IMR-90 (cell line): ENCODE results near the gene DOCK1. TPM values are rescaled to one million over a fixed set of nuclear protein-coding genes. Genes with fewer than 3 reads are reported as not detected.

Experiments
- ATAC-seq: fragments of 200-7000 bp; cut with Tn5 transposase; 2 replicates; pipeline ENCODE4 v1.9.1; 2020; ENCODE audit warnings: low read depth, mild to moderate bottlenecking, moderate library complexity
- BruUV-seq: library from RNA; stranded (reverse); fragments of 400-500 nt; replicated peaks from 2 replicates; lab custom pipeline; 2021; lab: Mats Ljungman, UMichigan
- CTCF ChIA-PET: fragments of 300-600 bp; formaldehyde crosslinking; extraction: SDS; loops from one replicate; lab custom pipeline; 2021; ENCODE audit warnings: antibody characterized with exemption; lab: Yijun Ruan, JAX
- POLR2A ChIA-PET: fragments of 300-600 bp; sonication (Branson Sonifier 250); formaldehyde crosslinking; loops from one replicate; lab custom pipeline; 2022; ENCODE audit warnings: antibody characterized with exemption; ENCODE audit not compliant: unreplicated experiment; lab: Charles Lee
- DNase-seq: peaks from one replicate; pipeline ENCODE4 v3.0.0; 2013
- H2AFZ ChIP-seq: replicated peaks from 2 replicates; pipeline ENCODE3; 2013; ENCODE audit warnings: low read length, mild to moderate bottlenecking; ENCODE audit not compliant: poor library complexity
- H2AK5ac ChIP-seq: 2 replicates; pipeline ENCODE4 v1.6.1; 2013; ENCODE audit warnings: low read depth, low read length, inconsistent platforms
- H2AK9ac ChIP-seq: replicated peaks from 2 replicates; pipeline ENCODE3; 2013; ENCODE audit warnings: mild to moderate bottlenecking, low read depth, low read length, moderate library complexity; ENCODE audit not compliant: poor library complexity
- H2BK120ac ChIP-seq: 2 replicates; pipeline ENCODE4 v1.6.1; 2013; ENCODE audit warnings: low read depth, low read length, inconsistent platforms
- H2BK15ac ChIP-seq: 3 replicates; pipeline ENCODE4 v1.6.1; 2013; ENCODE audit warnings: low read depth, low read length, inconsistent platforms
- H2BK20ac ChIP-seq: 2 replicates; pipeline ENCODE4 v1.6.1; 2013; ENCODE audit warnings: low read depth, mild to moderate bottlenecking, inconsistent platforms, low read length, moderate library complexity
- H2BK5ac ChIP-seq: 2 replicates; pipeline ENCODE4 v1.6.1; 2013; ENCODE audit warnings: mild to moderate bottlenecking, low read depth, low read length, inconsistent platforms; ENCODE audit not compliant: poor library complexity, severe bottlenecking
- H3K14ac ChIP-seq: replicated peaks from 2 replicates; pipeline ENCODE4 v1.6.1; 2013; ENCODE audit warnings: low read depth, low read length, inconsistent platforms
- H3K18ac ChIP-seq: 2 replicates; pipeline ENCODE4 v1.6.1; 2013; ENCODE audit warnings: low read depth, low read length, control low read depth
- H3K23ac ChIP-seq: 2 replicates; pipeline ENCODE4 v1.6.1; 2013; ENCODE audit warnings: low read depth, low read length, inconsistent platforms
- H3K27ac ChIP-seq: 2 replicates; pipeline ENCODE4 v1.5.1; 2013; ENCODE audit warnings: mild to moderate bottlenecking, control low read depth, low read length; ENCODE audit not compliant: insufficient read depth
- H3K27me3 ChIP-seq: 2 replicates; pipeline ENCODE4 v1.6.1; 2013; ENCODE audit warnings: low read length; ENCODE audit not compliant: control insufficient read depth, insufficient read depth
- H3K36me3 ChIP-seq: 2 replicates; pipeline ENCODE4 v1.6.1; 2013; ENCODE audit warnings: low read length, mixed read lengths; ENCODE audit not compliant: control insufficient read depth, insufficient read depth
- H3K4ac ChIP-seq: 2 replicates; pipeline ENCODE4 v1.6.1; 2013; ENCODE audit warnings: low read depth, low read length, inconsistent platforms
- H3K4me1 ChIP-seq: 2 replicates; pipeline ENCODE4 v1.6.1; 2013; ENCODE audit warnings: low read length, mixed read lengths; ENCODE audit not compliant: control insufficient read depth, insufficient read depth
- H3K4me2 ChIP-seq: 2 replicates; pipeline ENCODE4 v1.6.1; 2013; ENCODE audit warnings: low read depth, mild to moderate bottlenecking, control low read depth, low read length, moderate library complexity
- H3K4me3 ChIP-seq: 2 replicates; pipeline ENCODE4 v1.5.1; 2013; ENCODE audit warnings: low read depth, mild to moderate bottlenecking, control low read depth, low read length, moderate library complexity; ENCODE audit not compliant: insufficient read depth
- H3K56ac ChIP-seq: 2 replicates; pipeline ENCODE4 v1.6.1; 2013; ENCODE audit warnings: low read length, inconsistent platforms; ENCODE audit not compliant: insufficient read depth; ENCODE audit errors: extremely low read depth
- H3K79me1 ChIP-seq, 2 experiments: 2 replicates each; pipeline ENCODE4 v1.6.1; 2013; ENCODE audit warnings: low read length in 2 of 2, inconsistent platforms in 1 of 2, low read depth in 1 of 2
- H3K9ac ChIP-seq: 2 replicates; pipeline ENCODE4 v1.6.1; 2013; ENCODE audit warnings: low read depth, low read length, control low read depth
- H3K9me1 ChIP-seq: 2 replicates; pipeline ENCODE4 v1.6.1; 2013; ENCODE audit warnings: low read length, inconsistent platforms; ENCODE audit not compliant: insufficient read depth
- H3K9me3 ChIP-seq: 2 replicates; pipeline ENCODE4 v1.6.1; 2013; ENCODE audit warnings: low read length; ENCODE audit not compliant: control insufficient read depth, insufficient read depth
- H4K20me1 ChIP-seq: 2 replicates; pipeline ENCODE4 v1.6.1; 2013; ENCODE audit warnings: low read length, inconsistent platforms; ENCODE audit not compliant: insufficient read depth
- H4K5ac ChIP-seq: 2 replicates; pipeline ENCODE4 v1.6.1; 2013; ENCODE audit warnings: mild to moderate bottlenecking, low read depth, low read length, control low read depth
- H4K8ac ChIP-seq, 2 experiments: 2 replicates each; pipeline ENCODE4 v1.6.1; 2013; ENCODE audit warnings: low read depth in 2 of 2, low read length in 2 of 2, control low read depth in 1 of 2, inconsistent platforms in 1 of 2
- H4K91ac ChIP-seq: 2 replicates; pipeline ENCODE4 v1.6.1; 2013; ENCODE audit warnings: low read depth, low read length, inconsistent platforms; ENCODE audit not compliant: insufficient read depth
- BHLHE40 ChIP-seq: fragments of 150-350 bp; IDR thresholded peaks from 2 replicates; pipeline ENCODE4 v1.6.1; 2016; ENCODE audit warnings: mild to moderate bottlenecking, low read depth, low read length
- CEBPB ChIP-seq: IDR thresholded peaks from 2 replicates; pipeline ENCODE4 v1.6.1; 2012; ENCODE audit warnings: low read depth, low read length, improper control_type of control experiment
- CHD1 ChIP-seq: IDR thresholded peaks from 2 replicates; pipeline ENCODE4 v1.6.1; 2012; ENCODE audit warnings: low read depth, low read length, improper control_type of control experiment
- CTCF ChIP-seq: conservative IDR thresholded peaks from 2 replicates; pipeline ENCODE4 v1.5.1; 2012; ENCODE audit warnings: mild to moderate bottlenecking, low read depth, low read length, improper control_type of control experiment
- ELK1 ChIP-seq: fragments of 150-350 bp; IDR thresholded peaks from 2 replicates; pipeline ENCODE4 v1.6.1; 2016; ENCODE audit warnings: low read depth, mild to moderate bottlenecking, low read length, moderate library complexity, borderline replicate concordance
- FOS ChIP-seq: fragments of 150-350 bp; IDR thresholded peaks from 2 replicates; pipeline ENCODE4 v1.6.1; 2016; ENCODE audit warnings: low read depth, low read length
- MAFK ChIP-seq: IDR thresholded peaks from 2 replicates; pipeline ENCODE4 v1.6.1; 2012; ENCODE audit warnings: low read depth, low read length, improper control_type of control experiment
- MAZ ChIP-seq: IDR thresholded peaks from 2 replicates; pipeline ENCODE4 v1.6.1; 2012; ENCODE audit warnings: low read depth, mild to moderate bottlenecking, low read length, improper control_type of control experiment, moderate library complexity, borderline replicate concordance
- MXI1 ChIP-seq: IDR thresholded peaks from 2 replicates; pipeline ENCODE4 v1.6.1; 2012; ENCODE audit warnings: low read depth, mild to moderate bottlenecking, low read length, moderate library complexity, borderline replicate concordance
- NFE2L2 ChIP-seq: fragments of 150-350 bp; IDR thresholded peaks from 2 replicates; pipeline ENCODE4 v1.6.1; 2016; ENCODE audit warnings: low read depth, mild to moderate bottlenecking, low read length
- POLR2A ChIP-seq: IDR thresholded peaks from 2 replicates; pipeline ENCODE4 v1.6.1; 2012; ENCODE audit warnings: mild to moderate bottlenecking, low read depth, low read length
- RAD21 ChIP-seq: IDR thresholded peaks from 2 replicates; pipeline ENCODE4 v1.6.1; 2012; ENCODE audit warnings: low read length, improper control_type of control experiment
- RCOR1 ChIP-seq: IDR thresholded peaks from 2 replicates; pipeline ENCODE4 v1.6.1; 2012; ENCODE audit warnings: mild to moderate bottlenecking, low read length, improper control_type of control experiment; ENCODE audit not compliant: insufficient replicate concordance
- RFX5 ChIP-seq: IDR thresholded peaks from 2 replicates; pipeline ENCODE4 v1.8.0; 2012; ENCODE audit warnings: low read depth, mild to moderate bottlenecking, low read length, moderate library complexity
- SMC3 ChIP-seq: fragments of 150-350 bp; IDR thresholded peaks from 2 replicates; pipeline ENCODE4 v1.6.1; 2016; ENCODE audit warnings: low read depth, mild to moderate bottlenecking, antibody characterized with exemption, low read length, moderate library complexity
- USF2 ChIP-seq: fragments of 150-350 bp; IDR thresholded peaks from 2 replicates; pipeline ENCODE4 v1.6.1; 2017; ENCODE audit warnings: mild to moderate bottlenecking, antibody characterized with exemption, low read length, low read depth
- WGBS, 2 experiments: methylation state at CpG; one replicate each; pipeline versions ENCODE4 v1.1.5 to v1.1.7; 2013; ENCODE audit warnings: missing lambda C conversion rate in 2 of 2; ENCODE audit not compliant: insufficient read length in 1 of 2; ENCODE audit errors: extremely low coverage in 2 of 2; 5-methylcytosine and 5-hydroxymethylcytosine counted together
- dilution Hi-C: fragments of 300-500 bp; cut with HindIII; formaldehyde crosslinking; loops from one replicate; pipeline ENCODE4 v1.14.3; 2018; ENCODE audit warnings: low sequenced_read_pairs; ENCODE audit not compliant: unreplicated experiment
- in situ Hi-C: fragments of 300-500 bp; cut with MboI; formaldehyde crosslinking; loops from 3 replicates; pipeline ENCODE4 v1.14.3; 2019; ENCODE audit warnings: low sequenced_read_pairs, inconsistent platforms, mixed read lengths
- intact Hi-C: fragments of 100-400 bp; cut with micrococcal nuclease; formaldehyde crosslinking; loops from 2 replicates; pipeline ENCODE4 v1.10.0; 2022
- polyA plus RNA-seq, 3 experiments: library from polyadenylated mRNA; depleted of rRNA; stranded (reverse); fragments of >200 nt; gene quantifications; 2 replicates each; pipeline ENCODE4 v1.2.3, GENCODE V29; 2012; ENCODE audit warnings: low replicate concordance in 1 of 3
- total RNA-seq: library from RNA; depleted of rRNA; stranded (reverse); fragments of >200 nt; gene quantifications from 2 replicates; pipeline ENCODE4 v1.2.3, GENCODE V29; 2012

Gene DOCK1
- total and polyA plus RNA-seq, 2 of the 4 experiments (the other 2 are of a cell fraction) = 28.2 to 71.0 TPM

GRCh38 chr10:127458829-127459228 lies 553.6 kb downstream of the DOCK1 start:
- no peak overlapping the region for H3K23ac ChIP-seq
- no peak overlapping the region for H3K4me3 ChIP-seq
- H3K4me2 ChIP-seq = no peak overlapping the region
- DNase-seq (no peak), ATAC-seq (no peak)
- TF ChIP-seq CHD1 (no peak), MAFK (no peak), USF2 (no peak), FOS (no peak), NFE2L2 (no peak), BHLHE40 (no peak), ELK1 (no peak), CEBPB (no peak), CTCF (no peak), SMC3 (no peak), RCOR1 (no peak), MXI1 (no peak), RAD21 (no peak), MAZ (no peak), POLR2A (no peak), RFX5 (no peak)
- in situ Hi-C loops (no loop called here), intact Hi-C loops (no loop called here), dilution Hi-C loops (no loop called here)
- CTCF ChIA-PET = interaction anchor here (0.5 kb wide), 1 partner anchor 62 kb away, joined by 3 read pairs; no protein-coding TSS in a partner anchor
- H4K8ac ChIP-seq = no peak overlapping the region
- H3K9ac ChIP-seq = no peak overlapping the region
- POLR2A ChIA-PET = no interaction called here
- no peak overlapping the region for H2BK5ac ChIP-seq
- no peaks in the 10 kb centered on the region for H3K9me1 ChIP-seq
- H2BK20ac ChIP-seq = no peak overlapping the region
- H3K36me3 ChIP-seq = peaks cover 1% of the 10 kb centered on the region; the same call in 1 of the 2 replicates
- no peak overlapping the region for H2AK5ac ChIP-seq
- no peak overlapping the region for H3K56ac ChIP-seq
- no peaks in the 10 kb centered on the region for H3K79me1 ChIP-seq
- H3K18ac ChIP-seq = no peak overlapping the region
- no peaks in the 10 kb centered on the region for H3K9me3 ChIP-seq
- no peak overlapping the region for H3K14ac ChIP-seq
- H3K4ac ChIP-seq = no peak overlapping the region
- no peaks in the 10 kb centered on the region for H4K20me1 ChIP-seq
- H2AK9ac ChIP-seq = no peak overlapping the region
- no TSS peak for BruUV-seq
- H2BK120ac ChIP-seq = no peak overlapping the region
- 80% methylated on average over 1 of the region's 6 CpGs; no CpG with 5 or more reads in 1 of the 2 experiments for WGBS, 2 experiments
- H3K27me3 ChIP-seq = no peaks in the 10 kb centered on the region
- H4K5ac ChIP-seq = no peak overlapping the region
- no peak overlapping the region for H2BK15ac ChIP-seq
- H4K91ac ChIP-seq = no peak overlapping the region
- no peak overlapping the region for H3K27ac ChIP-seq
- H3K4me1 ChIP-seq = no peaks in the 10 kb centered on the region
- no peak overlapping the region for H2AFZ ChIP-seq
